Glutamatergic neuron (in vitro differentiated cells): ENCODE data around the gene CCDC24. TPM values are rescaled to one million over a fixed set of nuclear protein-coding genes. Genes with fewer than 3 reads are reported as not detected.

ENCODE experiments used
- DNase-seq: peaks from one replicate; pipeline ENCODE4 v3.0.0; 2022
- H3K27ac Mint-ChIP-seq: one replicate; pipeline ENCODE4 v1.8.0; 2020; ENCODE audit warnings: mild to moderate bottlenecking, mixed read lengths, inconsistent platforms; ENCODE audit not compliant: unreplicated experiment
- H3K27me3 Mint-ChIP-seq: one replicate; pipeline ENCODE4 v1.8.0; 2020; ENCODE audit warnings: mild to moderate bottlenecking, moderate library complexity, mixed read lengths, inconsistent platforms; ENCODE audit not compliant: unreplicated experiment
- H3K36me3 Mint-ChIP-seq: one replicate; pipeline ENCODE4 v1.8.0; 2020; ENCODE audit warnings: mild to moderate bottlenecking, mixed read lengths, inconsistent platforms; ENCODE audit not compliant: unreplicated experiment
- H3K4me1 Mint-ChIP-seq: one replicate; pipeline ENCODE4 v1.8.0; 2020; ENCODE audit warnings: mild to moderate bottlenecking, low read depth, mixed read lengths, inconsistent platforms; ENCODE audit not compliant: unreplicated experiment
- H3K4me3 Mint-ChIP-seq: one replicate; pipeline ENCODE4 v1.8.0; 2020; ENCODE audit warnings: mild to moderate bottlenecking, mixed read lengths, inconsistent platforms; ENCODE audit not compliant: unreplicated experiment
- H3K9me3 Mint-ChIP-seq: one replicate; pipeline ENCODE4 v1.8.0; 2020; ENCODE audit warnings: mild to moderate bottlenecking, moderate library complexity, mixed read lengths, inconsistent platforms; ENCODE audit not compliant: unreplicated experiment
- CTCF ChIP-seq: fragments of 200-600 bp; sonication (generic); IDR thresholded peaks from one replicate; pipeline ENCODE4 v1.5.0; 2021; ENCODE audit not compliant: partially characterized antibody, unreplicated experiment
- total RNA-seq: library from RNA; stranded (reverse); fragmentation: NEBNext Ultra II Directional; extraction: Animal tissue kit (Norgen Biotek cat#: 25700); gene quantifications from one replicate; pipeline ENCODE4 v1.2.1, GENCODE V29; 2021; ENCODE audit not compliant: unreplicated experiment

CCDC24 gene
- total RNA-seq, 1 donor from 2014 or later = 6.3 TPM

- peak; percentile 26 for TF ChIP-seq CTCF
- Mint-ChIP-seq H3K27me3 (peaks cover 14% of the 10 kb centered on the region), H3K36me3 (peaks cover 9% of the 10 kb centered on the region), H3K4me1 (peaks cover 18% of the 10 kb centered on the region), H3K27ac (peak within 1 kb of the TSS; percentile 97), H3K4me3 (peak within 1 kb of the TSS; percentile 90), H3K9me3 (peaks cover 13% of the 10 kb centered on the region)
- DNase-seq = peak; percentile 97
Measured at GRCh38 chr1:43974443-43975248, 16.8 kb upstream of the CCDC24 start, which contains the start of gene ATP6V0B. TSS of gene ATP6V0B (plus strand) at chr1:43974960. CDS start at chr1:43975041, 81 bp downstream.

- no peak for DNase-seq
- H3K36me3 Mint-ChIP-seq = peaks cover 9% of the 10 kb centered on the region
- H3K4me1 Mint-ChIP-seq = peaks cover 20% of the 10 kb centered on the region
- H3K9me3 Mint-ChIP-seq = peaks cover 14% of the 10 kb centered on the region
- no peak for TF ChIP-seq CTCF
- H3K4me3 Mint-ChIP-seq = peak overlapping the region; percentile 90
- H3K27me3 Mint-ChIP-seq = peaks cover 17% of the 10 kb centered on the region
- H3K27ac Mint-ChIP-seq = peak overlapping the region; percentile 55
Measured at GRCh38 chr1:43975249-43975961, 16.0 kb upstream of the CCDC24 start.

- H3K4me3 Mint-ChIP-seq = peak overlapping the region; percentile 90
- no peak for DNase-seq
- peak overlapping the region; percentile 55 for H3K27ac Mint-ChIP-seq
- peaks cover 14% of the 10 kb centered on the region for H3K9me3 Mint-ChIP-seq
- peaks cover 16% of the 10 kb centered on the region for H3K27me3 Mint-ChIP-seq
- peaks cover 21% of the 10 kb centered on the region for H3K4me1 Mint-ChIP-seq
- H3K36me3 Mint-ChIP-seq = peaks cover 9% of the 10 kb centered on the region
- TF ChIP-seq CTCF = peak; percentile 29
Measured at GRCh38 chr1:43976045-43976444, 15.4 kb upstream of the CCDC24 start.

- Mint-ChIP-seq H3K36me3 (peaks cover 9% of the 10 kb centered on the region), H3K4me1 (peaks cover 21% of the 10 kb centered on the region)
Measured at GRCh38 chr1:43976890-43977289, 14.5 kb upstream of the CCDC24 start.

More at GRCh38 chr1:43976890-43977289, 14.5 kb upstream of the CCDC24 start:
- peak overlapping the region; percentile 90 for H3K4me3 Mint-ChIP-seq
- H3K27me3 Mint-ChIP-seq = peaks cover 15% of the 10 kb centered on the region
- TF ChIP-seq CTCF = no peak
- no peak for DNase-seq
- H3K9me3 Mint-ChIP-seq = peaks cover 14% of the 10 kb centered on the region
- no peak overlapping the region for H3K27ac Mint-ChIP-seq
